HG03039 (cell line): ENCODE data around the gene AFDN.

ENCODE experiments used
- ATAC-seq: cut with Tn5 transposase; IDR thresholded peaks from one replicate; pipeline ENCODE4 v1.9.1; 2021; ENCODE audit warnings: mild to moderate bottlenecking, moderate library complexity; ENCODE audit not compliant: unreplicated experiment

The AFDN gene

GRCh38 chr6:167794161-167795157 lies 32.3 kb upstream of the AFDN start:
- no peak for ATAC-seq

DNA sequence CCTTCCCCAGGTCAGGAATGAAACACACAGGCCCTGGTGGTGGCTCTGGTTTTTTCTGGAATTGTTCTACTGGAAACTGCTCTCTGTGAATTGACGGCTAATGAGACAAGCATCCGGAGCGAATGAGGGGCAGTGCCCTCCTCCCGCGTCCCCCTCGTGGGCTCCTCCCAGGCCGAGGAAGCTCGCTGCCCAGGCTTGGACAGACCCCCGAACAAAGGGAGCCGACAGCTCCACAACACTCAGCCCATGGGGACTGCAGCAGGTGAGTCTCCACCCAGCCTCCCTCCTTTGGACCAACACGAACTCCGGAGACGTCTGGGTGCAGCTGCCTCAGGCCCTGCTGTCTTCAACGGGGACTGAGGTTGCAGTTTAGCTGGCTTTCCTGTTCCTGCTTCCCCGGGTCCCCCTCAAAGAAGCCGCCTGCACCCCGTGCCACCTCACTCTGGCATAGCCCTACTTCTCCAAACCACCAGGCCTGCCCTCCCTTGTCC lies 31.3 kb upstream of the AFDN start:
- ATAC-seq: no peak

- ATAC-seq: no peak
Observed at GRCh38 chr6:167795874-167796191, 30.9 kb upstream of the AFDN start.

GRCh38 chr6:167796192-167796981 lies 30.3 kb upstream of the AFDN start:
- ATAC-seq: no peak

DNA sequence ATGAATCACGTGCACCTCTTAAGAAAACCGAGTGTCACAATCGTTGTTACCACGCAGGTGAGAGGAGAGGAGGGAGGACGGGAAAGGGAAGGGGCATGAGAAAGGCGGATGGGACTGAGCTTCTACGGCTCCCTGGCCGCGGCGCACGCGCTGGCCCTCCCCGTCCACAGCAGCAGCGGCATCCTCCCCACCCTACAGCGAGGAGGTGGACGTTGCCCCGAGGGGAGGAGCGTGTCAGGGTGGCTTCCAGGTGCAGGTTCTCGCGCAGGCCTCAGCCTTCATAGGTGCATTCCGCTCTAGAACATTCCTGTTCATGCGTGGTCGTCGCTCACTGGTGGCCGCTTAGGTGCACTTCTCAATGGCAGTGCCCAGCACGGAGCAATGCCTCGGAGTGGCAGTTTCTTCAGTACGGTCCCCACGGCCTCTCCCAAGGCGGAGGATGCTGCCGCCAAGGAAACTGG lies 29.7 kb upstream of the AFDN start:
- no peak for ATAC-seq

DNA sequence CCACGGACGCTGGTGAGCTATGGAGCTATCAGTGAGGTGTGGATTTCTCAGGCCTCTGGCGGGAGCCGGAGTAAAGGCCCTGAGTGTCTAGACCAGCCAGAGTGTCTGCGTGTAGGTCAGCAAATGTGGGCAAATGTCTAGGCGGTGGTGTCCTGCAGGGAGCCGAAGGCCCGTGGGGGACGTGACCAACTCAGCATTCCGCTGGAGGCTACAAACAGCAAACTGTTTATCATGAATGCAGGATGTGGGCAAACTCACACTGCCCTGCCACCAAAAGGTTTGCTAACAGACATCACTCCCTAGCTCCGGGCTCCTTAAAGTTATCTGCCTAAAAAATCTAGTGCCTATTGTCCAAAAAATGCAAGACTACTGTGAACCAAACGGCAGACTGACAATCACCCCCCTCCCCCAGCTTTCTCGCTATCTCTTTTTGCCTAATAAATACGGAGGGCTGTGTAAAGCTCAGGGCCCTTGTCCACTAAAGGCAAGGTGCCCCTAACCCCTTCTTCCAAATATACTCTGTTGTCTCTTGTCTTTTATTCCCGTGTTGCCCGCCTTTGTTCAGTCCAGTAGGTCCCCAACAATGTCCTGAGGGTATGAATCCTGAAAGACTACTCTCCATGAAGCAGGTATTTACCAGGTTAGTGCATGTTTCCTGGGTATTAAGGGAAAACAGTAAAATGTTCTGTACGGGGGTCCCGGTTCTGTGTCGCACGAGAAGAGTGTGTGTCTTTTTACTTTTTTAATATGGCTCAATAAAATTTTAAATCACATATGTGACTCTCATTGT lies 29.0 kb upstream of the AFDN start:
- ATAC-seq: no peak

DNA sequence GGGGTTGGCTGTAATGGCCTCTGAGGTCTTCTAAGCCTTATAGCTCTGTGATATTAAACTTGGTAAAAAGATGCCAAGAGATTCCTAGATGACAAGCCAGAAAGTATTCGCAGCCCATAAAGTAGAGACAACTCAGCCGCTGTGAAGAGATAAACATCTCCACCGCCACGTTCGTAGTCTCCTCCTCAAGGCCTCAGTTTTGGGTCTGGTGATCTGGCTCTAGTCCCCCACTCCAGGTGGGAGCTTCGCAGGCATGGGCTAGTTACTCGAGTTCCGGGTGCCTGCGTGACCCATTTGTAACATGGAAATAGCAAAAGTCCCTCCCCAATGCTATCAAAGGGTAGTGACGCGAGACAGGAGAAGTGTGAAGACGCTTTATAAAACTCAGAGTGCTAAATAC lies 28.3 kb upstream of the AFDN start:
- no peak for ATAC-seq

GRCh38 chr6:167799033-167799821 lies 27.5 kb upstream of the AFDN start:
- no peak for ATAC-seq

DNA sequence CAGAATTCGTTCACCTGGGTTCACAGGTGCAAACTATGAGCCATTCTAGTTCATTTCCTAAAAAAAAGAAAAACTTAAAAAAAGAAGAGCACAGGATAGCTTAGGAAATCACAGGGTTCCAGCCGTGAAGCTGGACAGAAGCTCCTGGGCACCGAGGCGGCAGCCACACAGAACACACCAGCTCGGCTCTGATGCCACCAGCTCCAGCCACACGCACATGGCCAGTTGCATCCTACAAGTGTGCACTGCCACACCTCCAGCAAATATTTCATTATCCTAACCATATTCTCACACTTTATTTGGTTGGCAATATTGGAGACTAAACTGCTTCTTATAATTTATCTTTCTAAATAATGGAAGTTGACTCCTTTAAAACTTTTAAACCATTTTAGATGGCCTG lies 26.2 kb upstream of the AFDN start:
- no peak for ATAC-seq

GRCh38 chr6:167801263-167801662 lies 25.4 kb upstream of the AFDN start:
- no peak for ATAC-seq

- ATAC-seq: no peak
Observed at GRCh38 chr6:167802339-167802738, 24.4 kb upstream of the AFDN start.

GRCh38 chr6:167803816-167804215 lies 22.9 kb upstream of the AFDN start:
- no peak for ATAC-seq

DNA sequence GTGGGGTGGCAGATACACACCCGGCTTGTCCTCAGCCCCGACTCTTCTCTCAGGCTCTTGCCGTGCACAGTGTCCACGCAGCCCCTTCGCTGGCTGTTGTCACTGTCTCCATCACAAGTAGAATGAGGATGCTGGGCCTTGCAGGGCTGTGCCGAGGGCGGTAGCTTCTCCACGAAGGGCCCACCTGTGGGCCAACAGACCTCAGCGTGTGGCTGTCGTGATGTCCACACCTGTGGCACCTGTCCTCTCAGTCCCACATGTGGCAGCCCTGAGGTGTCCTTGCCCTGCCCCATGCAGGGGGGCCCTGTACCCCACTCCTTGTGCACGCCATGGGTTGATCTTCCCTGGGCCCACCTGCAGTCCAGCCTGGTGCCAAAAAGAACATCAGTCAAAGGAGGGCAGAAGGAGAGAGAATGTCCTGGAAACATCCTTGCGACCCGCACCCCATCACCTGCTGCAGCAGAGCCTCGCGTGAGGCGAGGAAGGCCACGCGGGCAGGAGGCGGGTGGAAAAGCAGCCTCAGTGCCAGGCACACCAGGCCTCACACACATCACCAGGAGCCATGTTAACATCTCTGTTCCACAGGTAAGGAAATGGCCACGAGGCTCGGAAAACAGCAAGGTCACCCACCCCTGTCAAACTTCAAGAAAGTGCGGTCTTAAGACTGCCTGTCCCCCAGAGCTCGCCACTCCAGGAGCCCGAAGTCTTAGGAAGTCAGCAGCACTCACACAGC lies 22.3 kb upstream of the AFDN start:
- ATAC-seq: no peak

DNA sequence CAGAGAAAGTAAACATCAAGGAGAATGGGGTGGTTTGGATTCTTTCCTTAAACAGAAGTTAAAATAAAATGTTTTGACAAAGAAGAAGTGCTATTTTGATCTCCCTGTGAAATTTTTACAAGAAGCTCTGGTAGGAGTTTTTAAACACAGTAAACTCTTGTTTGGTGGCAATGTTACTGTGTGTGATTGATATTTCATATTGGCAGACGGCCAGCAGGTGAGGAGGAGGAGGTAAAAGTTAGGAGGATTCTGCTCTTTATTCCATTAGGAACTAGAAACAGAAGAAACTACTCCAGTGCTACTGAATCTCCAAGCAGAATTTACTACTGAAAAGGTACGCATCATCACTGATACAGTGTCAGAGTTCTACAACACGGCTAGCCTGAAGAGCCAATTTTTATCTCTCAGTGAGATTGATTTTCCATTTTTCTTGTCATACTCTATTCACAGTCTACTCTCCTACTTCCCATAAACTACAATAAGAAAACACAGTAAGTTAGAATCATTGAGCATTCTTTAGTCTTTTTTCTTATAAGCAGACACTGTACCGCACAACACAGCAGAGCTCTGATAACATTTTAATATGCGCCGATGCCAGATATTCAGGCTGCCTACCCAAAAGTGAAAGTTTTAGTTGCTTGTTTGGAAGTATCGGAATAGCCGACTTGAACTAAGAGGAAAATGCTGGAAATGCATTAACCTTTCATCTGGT lies 21.2 kb upstream of the AFDN start:
- ATAC-seq: no peak

GRCh38 chr6:167806061-167806700 lies 20.5 kb upstream of the AFDN start:
- ATAC-seq: no peak

DNA sequence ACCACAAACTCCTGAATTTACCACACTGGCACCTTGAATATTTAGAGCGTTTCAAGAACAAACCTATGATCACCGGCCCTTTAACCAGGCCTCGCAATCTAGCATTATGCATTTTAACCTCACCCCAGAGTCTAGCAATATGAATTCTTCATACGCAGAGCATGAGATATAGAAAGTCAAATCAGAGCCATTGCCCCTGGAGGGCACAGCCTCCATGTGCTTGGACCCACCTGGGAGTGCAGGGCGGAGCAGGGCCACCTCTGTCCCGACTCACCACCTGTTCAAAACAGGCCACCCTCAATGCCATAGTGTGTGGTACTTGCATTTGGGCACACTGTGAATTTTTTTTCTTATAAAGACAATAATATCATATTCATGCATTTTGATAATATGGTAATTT lies 19.5 kb upstream of the AFDN start:
- no peak for ATAC-seq

- ATAC-seq: no peak
Observed at GRCh38 chr6:167807756-167808155, 19.0 kb upstream of the AFDN start.

- no peak for ATAC-seq
Observed at GRCh38 chr6:167811040-167811439, 15.7 kb upstream of the AFDN start.
